ENCODE data around the gene ARMC3. TPM values are rescaled to one million over a fixed set of nuclear protein-coding genes. Genes with fewer than 3 reads are reported as not detected.
"Not testable (repeated sequence)": the region's sequence is repeated elsewhere in the genome, so short reads cannot be mapped to it uniquely, and the experiment has no call there.

The ARMC3 gene
- polyA plus RNA-seq, 3 donors: 10.5 to 14.1 (median 14.0) TPM

- peak in 1 of 11 donors; percentile 78 for DNase-seq (ENCODE audit: extremely low read depth in 1 of 11, low read depth in 9 of 11, low spot score in 4 of 11)
These were observed 136.3 kb downstream of the ARMC3 start for GRCh38 chr10:23063973-23064812.

DNA sequence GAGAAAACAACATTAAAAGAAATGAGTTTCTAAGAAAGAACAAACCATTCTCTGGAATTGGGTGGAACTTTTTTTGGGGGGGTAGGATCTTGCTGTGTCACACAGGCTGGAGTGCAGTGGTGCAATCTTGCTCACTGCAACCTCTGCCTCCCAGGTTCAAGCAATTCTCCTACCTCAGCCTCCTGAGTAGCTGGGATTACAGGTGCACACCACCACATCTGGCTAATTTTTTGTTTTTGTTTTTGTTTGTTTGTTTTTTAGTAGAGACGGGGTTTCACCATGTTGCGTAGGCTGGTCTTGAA lies 136.9 kb downstream of the ARMC3 start:
- not testable (repeated sequence) for DNase-seq (ENCODE audit: extremely low read depth in 1 of 11, low read depth in 9 of 11, low spot score in 4 of 11)

DNA sequence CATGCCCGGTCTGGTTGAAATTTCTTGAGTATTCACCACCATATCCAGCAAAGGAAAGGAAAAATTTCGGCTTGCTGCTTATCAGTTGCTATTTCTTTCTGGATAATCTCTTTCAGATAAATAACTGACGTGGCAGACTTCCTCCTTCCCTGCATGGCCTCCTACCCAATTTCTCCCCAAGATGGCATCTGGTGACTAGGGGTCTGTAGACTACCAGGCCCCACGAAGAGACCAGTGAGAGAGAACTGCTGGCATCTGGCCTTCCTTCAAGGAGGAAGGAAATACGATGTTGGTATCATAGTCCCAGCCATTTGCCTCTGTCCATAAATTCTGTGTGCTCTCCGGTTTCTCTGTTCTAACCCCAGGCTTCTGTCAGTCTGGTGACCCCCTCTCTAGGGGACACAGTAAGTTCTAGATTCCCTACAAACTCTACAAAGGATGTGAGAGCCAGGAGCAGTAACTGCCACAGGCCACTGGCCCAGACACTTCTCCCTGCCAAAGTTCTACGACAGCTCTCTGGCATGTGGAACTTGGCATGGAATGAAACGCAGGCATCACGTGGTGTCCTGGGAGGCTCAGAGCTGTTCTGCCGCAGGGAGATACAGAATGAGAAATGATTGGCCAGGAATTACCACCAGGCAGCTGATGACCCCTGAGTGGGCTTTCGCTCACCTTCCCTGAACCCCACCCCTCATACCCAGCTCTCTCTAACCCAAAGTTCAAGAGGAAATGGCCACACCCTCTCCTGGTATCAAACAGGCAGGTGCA lies 137.5 kb downstream of the ARMC3 start:
- DNase-seq (ENCODE audit: extremely low read depth in 1 of 11, low read depth in 9 of 11, low spot score in 4 of 11): no peak

GRCh38 chr10:23067337-23067736 lies 139.5 kb downstream of the ARMC3 start:
- DNase-seq (ENCODE audit: extremely low read depth in 1 of 11, low read depth in 9 of 11, low spot score in 4 of 11): no peak

- DNase-seq (ENCODE audit: extremely low read depth in 1 of 11, low read depth in 9 of 11, low spot score in 4 of 11): peak in 5 of 11 donors; percentile 62 to 78 (median 71)
These were observed 140.3 kb downstream of the ARMC3 start for GRCh38 chr10:23067939-23068775.

DNA sequence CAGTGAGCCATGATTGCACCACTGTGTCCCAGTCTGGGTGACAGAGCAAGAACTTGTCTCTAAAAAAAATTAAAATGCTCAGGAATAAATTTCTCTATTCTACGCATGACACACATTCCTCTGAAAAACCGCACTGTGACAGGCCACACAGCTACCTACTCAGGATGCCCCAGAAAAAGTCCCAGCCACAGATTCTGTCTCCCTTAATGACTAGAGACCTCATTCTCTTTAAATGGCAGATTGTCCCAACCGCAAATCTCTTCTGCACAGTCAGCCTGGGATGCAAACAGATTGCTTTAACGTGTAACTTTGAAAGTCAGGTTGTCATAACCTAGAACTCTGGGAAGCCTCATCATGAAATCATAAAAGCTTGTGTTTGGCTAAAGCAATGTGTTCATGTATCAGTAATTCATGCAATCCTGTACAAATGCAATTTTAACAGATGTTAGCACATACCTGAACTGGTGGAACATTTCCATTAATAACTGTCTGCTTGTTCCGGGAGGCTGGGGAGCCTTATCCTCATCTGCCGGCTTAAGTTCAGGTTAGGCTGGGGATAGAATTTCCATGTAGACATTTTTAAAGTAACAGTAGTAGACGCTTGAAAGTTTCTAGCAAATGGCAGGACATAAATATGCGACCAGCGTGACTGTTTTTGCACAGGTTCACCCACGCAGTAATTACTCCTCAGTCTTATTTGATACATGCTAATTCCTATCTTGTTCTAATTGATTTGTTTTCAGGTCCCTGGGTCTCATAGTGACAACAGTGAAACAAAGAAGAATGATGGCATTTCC lies 141.4 kb downstream of the ARMC3 start:
- DNase-seq (ENCODE audit: extremely low read depth in 1 of 11, low read depth in 9 of 11, low spot score in 4 of 11): no peak

- DNase-seq (ENCODE audit: extremely low read depth in 1 of 11, low read depth in 9 of 11, low spot score in 4 of 11): not testable (repeated sequence)
These were observed 142.4 kb downstream of the ARMC3 start for GRCh38 chr10:23070092-23070912.

- DNase-seq (ENCODE audit: extremely low read depth in 1 of 11, low read depth in 9 of 11, low spot score in 4 of 11): no peak
These were observed 143.0 kb downstream of the ARMC3 start for GRCh38 chr10:23070913-23071218.

GRCh38 chr10:23072593-23072992 lies 144.7 kb downstream of the ARMC3 start:
- not testable (repeated sequence) for DNase-seq (ENCODE audit: extremely low read depth in 1 of 11, low read depth in 9 of 11, low spot score in 4 of 11)

DNA sequence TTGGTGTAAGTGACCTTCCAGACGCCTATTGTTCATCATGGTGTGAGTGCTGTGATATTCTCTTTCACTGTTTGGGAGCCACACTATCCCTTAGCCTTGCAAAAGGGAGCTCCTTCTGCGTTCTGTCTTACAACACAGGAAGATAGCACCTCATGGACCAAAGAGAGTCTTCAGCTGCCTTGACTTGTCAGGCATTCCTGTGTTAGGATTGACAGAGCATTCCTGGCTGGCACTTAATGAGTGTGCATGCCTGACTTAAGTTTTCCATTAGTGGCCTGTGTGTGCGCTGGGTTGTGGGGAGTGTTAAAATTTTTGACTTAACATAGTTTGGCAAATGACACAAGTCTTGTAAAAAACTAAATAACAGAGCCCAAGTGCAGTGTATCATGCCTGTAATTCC lies 145.7 kb downstream of the ARMC3 start:
- DNase-seq (ENCODE audit: extremely low read depth in 1 of 11, low read depth in 9 of 11, low spot score in 4 of 11): no peak

GRCh38 chr10:23075672-23076071 lies 147.8 kb downstream of the ARMC3 start:
- DNase-seq (ENCODE audit: extremely low read depth in 1 of 11, low read depth in 9 of 11, low spot score in 4 of 11): no peak

DNA sequence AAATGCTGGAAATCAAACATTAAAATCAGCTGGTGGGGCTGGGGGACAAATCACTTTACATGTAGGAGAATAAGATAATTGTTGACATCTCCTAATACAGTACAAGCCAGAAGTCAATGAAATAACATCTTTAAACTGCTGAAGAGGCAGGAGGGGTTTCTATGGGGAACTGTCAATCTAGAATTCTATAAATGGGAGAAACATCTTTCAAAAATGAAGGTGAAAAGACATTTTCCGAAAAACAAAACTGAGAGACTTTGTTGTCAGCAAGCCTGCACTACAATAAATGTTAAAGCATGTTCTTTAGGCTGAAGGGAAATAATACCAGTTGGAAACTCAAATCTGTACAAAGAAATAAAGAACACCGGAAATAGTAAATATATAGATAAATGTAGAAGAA lies 150.3 kb downstream of the ARMC3 start:
- no peak for DNase-seq (ENCODE audit: extremely low read depth in 1 of 11, low read depth in 9 of 11, low spot score in 4 of 11)

DNA sequence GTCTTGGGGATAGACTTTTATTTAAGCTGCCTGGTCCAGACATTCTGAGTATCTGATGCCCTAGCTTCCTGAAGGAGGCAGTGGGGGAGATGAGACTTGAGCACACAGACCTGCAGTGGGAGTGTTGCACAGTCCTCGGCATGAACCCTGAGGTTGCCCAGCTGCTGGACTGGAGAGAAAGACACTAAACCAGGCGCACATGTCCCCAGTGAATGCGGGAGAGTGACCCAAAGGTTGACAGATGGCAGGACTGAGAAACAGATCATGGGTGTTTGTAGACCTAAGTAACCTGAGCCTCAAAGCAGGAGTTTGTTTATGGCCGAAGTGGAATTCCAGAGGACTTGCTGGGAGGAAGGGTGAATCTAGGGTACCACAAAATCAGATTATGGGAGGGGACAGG lies 151.8 kb downstream of the ARMC3 start:
- peak in 1 of 11 donors; percentile 64 for DNase-seq (ENCODE audit: extremely low read depth in 1 of 11, low read depth in 9 of 11, low spot score in 4 of 11)

- no peak for DNase-seq (ENCODE audit: extremely low read depth in 1 of 11, low read depth in 9 of 11, low spot score in 4 of 11)
These were observed 152.4 kb downstream of the ARMC3 start for GRCh38 chr10:23080262-23080661.

DNA sequence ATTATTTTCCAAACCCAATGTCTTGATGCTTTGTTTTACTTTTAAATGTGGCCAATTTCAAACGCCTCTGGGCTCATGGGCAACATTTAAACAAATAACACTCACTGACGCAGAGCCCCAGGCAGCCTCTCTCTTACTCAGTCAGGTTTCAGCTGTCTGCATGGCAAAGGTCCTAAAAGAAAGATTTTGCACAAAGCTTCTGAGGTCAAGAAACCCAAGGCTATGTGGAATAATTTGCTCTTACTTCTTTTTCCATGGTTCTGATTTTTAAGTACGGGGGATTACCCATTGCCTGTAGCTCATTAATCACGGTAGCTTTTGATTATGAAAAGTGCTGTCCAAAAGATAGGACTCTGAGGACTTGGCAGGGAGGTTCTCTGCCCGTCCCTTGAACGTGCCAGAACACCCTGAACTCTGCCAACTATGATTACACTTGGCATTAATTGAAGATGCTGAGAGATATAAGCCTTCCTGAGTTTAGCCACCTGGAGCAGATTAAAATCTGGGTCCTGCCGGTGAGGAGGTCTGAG lies 153.4 kb downstream of the ARMC3 start:
- no peak for DNase-seq (ENCODE audit: extremely low read depth in 1 of 11, low read depth in 9 of 11, low spot score in 4 of 11)

GRCh38 chr10:23081891-23082290 lies 154.0 kb downstream of the ARMC3 start:
- DNase-seq (ENCODE audit: extremely low read depth in 1 of 11, low read depth in 9 of 11, low spot score in 4 of 11): no peak

Data from renal cortex interstitium (tissue), 11 donors.